Ovary (tissue), 3 donors: ENCODE measurements around the gene ATP6V0A1.

Source experiments
- EP300 ChIP-seq: sonication (generic); formaldehyde crosslinking; IDR thresholded peaks from one replicate; pipeline ENCODE4 v1.6.1; 2017; ENCODE audit warnings: antibody characterized with exemption
- TF ChIP-seq, protein P1 (sequence below), 3 donors: fragments of 450-650 bp in 2 of 3; fragments of 200-600 bp in 1 of 3; IDR thresholded peaks; one replicate each; pipeline versions ENCODE4 v1.5.1 to v1.8.0; 2016 to 2022; ENCODE audit warnings: antibody characterized with exemption in 3 of 3, mild to moderate bottlenecking in 1 of 3
- donor health status: DM: no; HTN: no; CAD: no.

DNA sequence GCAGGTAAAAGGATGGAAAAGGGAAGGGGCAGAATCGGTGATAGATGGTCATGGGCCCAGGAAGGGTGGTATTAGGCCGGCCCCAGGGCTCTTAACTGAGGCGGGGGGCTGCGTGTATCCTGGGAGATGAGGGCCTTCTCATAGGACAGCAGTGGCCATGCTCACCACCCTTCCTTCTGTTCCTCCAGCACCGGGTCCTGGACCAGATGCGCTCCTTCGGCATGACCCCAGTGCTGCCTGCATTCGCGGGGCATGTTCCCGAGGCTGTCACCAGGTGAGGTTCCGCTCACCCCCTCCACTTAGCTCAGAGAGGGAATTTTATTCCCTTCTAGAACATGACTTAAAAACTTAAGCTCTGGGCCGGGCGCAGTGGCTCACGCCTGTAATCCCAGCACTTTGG lies 79.8 kb downstream of the ATP6V0A1 start:
- TF ChIP-seq, protein P1, sequence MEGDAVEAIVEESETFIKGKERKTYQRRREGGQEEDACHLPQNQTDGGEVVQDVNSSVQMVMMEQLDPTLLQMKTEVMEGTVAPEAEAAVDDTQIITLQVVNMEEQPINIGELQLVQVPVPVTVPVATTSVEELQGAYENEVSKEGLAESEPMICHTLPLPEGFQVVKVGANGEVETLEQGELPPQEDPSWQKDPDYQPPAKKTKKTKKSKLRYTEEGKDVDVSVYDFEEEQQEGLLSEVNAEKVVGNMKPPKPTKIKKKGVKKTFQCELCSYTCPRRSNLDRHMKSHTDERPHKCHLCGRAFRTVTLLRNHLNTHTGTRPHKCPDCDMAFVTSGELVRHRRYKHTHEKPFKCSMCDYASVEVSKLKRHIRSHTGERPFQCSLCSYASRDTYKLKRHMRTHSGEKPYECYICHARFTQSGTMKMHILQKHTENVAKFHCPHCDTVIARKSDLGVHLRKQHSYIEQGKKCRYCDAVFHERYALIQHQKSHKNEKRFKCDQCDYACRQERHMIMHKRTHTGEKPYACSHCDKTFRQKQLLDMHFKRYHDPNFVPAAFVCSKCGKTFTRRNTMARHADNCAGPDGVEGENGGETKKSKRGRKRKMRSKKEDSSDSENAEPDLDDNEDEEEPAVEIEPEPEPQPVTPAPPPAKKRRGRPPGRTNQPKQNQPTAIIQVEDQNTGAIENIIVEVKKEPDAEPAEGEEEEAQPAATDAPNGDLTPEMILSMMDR (IDR thresholded peaks at IDR 0.05) = no peak
- no peak for TF ChIP-seq EP300
